HFF-Myc (cell line): Measurements from ENCODE around the gene VCX.

Experiments used
- DNase-seq: peaks from one replicate; pipeline ENCODE4 v3.0.0-alpha.2; 2011; ENCODE audit warnings: low read depth; ENCODE audit errors: extremely low read depth
- H3K4me3 ChIP-seq: replicated peaks from 2 replicates; pipeline ENCODE4 v1.5.1; 2011; ENCODE audit warnings: low read depth, mild to moderate bottlenecking, control low read depth, low read length
- CTCF ChIP-seq: IDR thresholded peaks from 2 replicates; pipeline ENCODE4 v1.5.1; 2012; ENCODE audit warnings: mild to moderate bottlenecking, low read depth, low read length, control low read depth; ENCODE audit errors: missing control alignments

VCX gene

GRCh38 chrX:7872042-7872441 lies 29.1 kb downstream of the VCX start:
- DNase-seq: no peak
- TF ChIP-seq CTCF: no peak
- no peak overlapping the region for H3K4me3 ChIP-seq

- no peak for DNase-seq
- TF ChIP-seq CTCF: no peak
- H3K4me3 ChIP-seq: no peak overlapping the region
Measured at GRCh38 chrX:7876957-7877356, 34.0 kb downstream of the VCX start.

- no peak overlapping the region for H3K4me3 ChIP-seq
- no peak for TF ChIP-seq CTCF
- no peak for DNase-seq
Measured at GRCh38 chrX:7889135-7889534, 46.2 kb downstream of the VCX start.

GRCh38 chrX:7889680-7890079 lies 46.7 kb downstream of the VCX start:
- no peak overlapping the region for H3K4me3 ChIP-seq
- no peak for TF ChIP-seq CTCF
- DNase-seq: no peak

- no peak for DNase-seq
- TF ChIP-seq CTCF: no peak
- no peak overlapping the region for H3K4me3 ChIP-seq
Measured at GRCh38 chrX:7891928-7892327, 49.0 kb downstream of the VCX start.
